Left kidney (tissue), 2 donors: ENCODE data around the gene FNDC1. TPM values are rescaled to one million over a fixed set of nuclear protein-coding genes. Genes with fewer than 3 reads are reported as not detected.

Experiments
- DNase-seq: peaks from one replicate; pipeline ENCODE4 v3.0.0-alpha.2; 2013
- polyA plus RNA-seq: library from polyadenylated mRNA; unstranded; fragments of 120-200 nt; gene quantifications from one replicate; pipeline ENCODE4 v1.2.1, GENCODE V29; 2013; ENCODE audit not compliant: insufficient read length

Gene FNDC1
- polyA plus RNA-seq, 1 donor, result 6.3 TPM

- DNase-seq, result no peak
These were observed 42.8 kb downstream of the FNDC1 start for GRCh38 chr6:159212028-159212427.

- no peak for DNase-seq
These were observed 43.5 kb downstream of the FNDC1 start for GRCh38 chr6:159212525-159213280.

- DNase-seq, result no peak
These were observed 44.2 kb downstream of the FNDC1 start for GRCh38 chr6:159213405-159213804.

- no peak for DNase-seq
These were observed 45.1 kb downstream of the FNDC1 start for GRCh38 chr6:159214281-159214680.

- DNase-seq, result peak; percentile 45
These were observed 48.5 kb downstream of the FNDC1 start for GRCh38 chr6:159217595-159218275.

- no peak for DNase-seq
These were observed 50.9 kb downstream of the FNDC1 start for GRCh38 chr6:159220093-159220492.

GRCh38 chr6:159221486-159222170 lies 52.4 kb downstream of the FNDC1 start:
- no peak for DNase-seq

- no peak for DNase-seq
These were observed 55.3 kb downstream of the FNDC1 start for GRCh38 chr6:159224452-159224851.

GRCh38 chr6:159229651-159230051 lies 60.5 kb downstream of the FNDC1 start:
- DNase-seq, result no peak

GRCh38 chr6:159232106-159232645 lies 63.0 kb downstream of the FNDC1 start:
- no peak for DNase-seq

GRCh38 chr6:159232751-159233150 lies 63.6 kb downstream of the FNDC1 start:
- no peak for DNase-seq

- DNase-seq, result no peak
These were observed 64.3 kb downstream of the FNDC1 start for GRCh38 chr6:159233365-159234101.

GRCh38 chr6:159234102-159234553 lies 64.9 kb downstream of the FNDC1 start:
- no peak for DNase-seq

- DNase-seq, result no peak
These were observed 69.8 kb downstream of the FNDC1 start for GRCh38 chr6:159238920-159239558.

GRCh38 chr6:159249128-159249527 lies 79.9 kb downstream of the FNDC1 start:
- no peak for DNase-seq

- DNase-seq, result no peak
These were observed 80.6 kb downstream of the FNDC1 start for GRCh38 chr6:159249752-159250151.

GRCh38 chr6:159250633-159251032 lies 81.4 kb downstream of the FNDC1 start:
- no peak for DNase-seq

GRCh38 chr6:159252955-159253508 lies 83.8 kb downstream of the FNDC1 start:
- no peak for DNase-seq

GRCh38 chr6:159254186-159254585 lies 85.0 kb downstream of the FNDC1 start:
- DNase-seq, result no peak

GRCh38 chr6:159255434-159255951 lies 86.3 kb downstream of the FNDC1 start:
- no peak for DNase-seq

- DNase-seq, result no peak
These were observed 86.9 kb downstream of the FNDC1 start for GRCh38 chr6:159256128-159256527.
